HepG2 (cell line): ENCODE data around the gene EFNA2. TPM values are rescaled to one million over a fixed set of nuclear protein-coding genes. Genes with fewer than 3 reads are reported as not detected.

Experiments
- MAZ ChIP-seq, 2 experiments: sonication (generic) in 1 of 2; formaldehyde crosslinking in 1 of 2; IDR thresholded peaks; 2 replicates each; pipeline versions ENCODE4 v1.5.0 to v1.6.1; 2012 to 2020; ENCODE audit warnings: low read depth in 2 of 2, mild to moderate bottlenecking in 2 of 2, borderline replicate concordance in 1 of 2, improper control_type of control experiment in 1 of 2, low read length in 1 of 2, missing genetic modification reagents in 1 of 2, moderate library complexity in 1 of 2
- POLR2AphosphoS5 ChIP-seq: IDR thresholded peaks from 2 replicates; pipeline ENCODE4 v1.6.1; 2012; ENCODE audit warnings: low read depth, low read length
- SP140L ChIP-seq: sonication (generic); formaldehyde crosslinking; IDR thresholded peaks from 2 replicates; pipeline ENCODE4 v1.4.0; 2020; ENCODE audit warnings: missing genetic modification reagents, borderline replicate concordance
- SRY ChIP-seq: sonication (generic); formaldehyde crosslinking; IDR thresholded peaks from 2 replicates; pipeline ENCODE4 v1.8.0; 2022; ENCODE audit warnings: mild to moderate bottlenecking, missing genetic modification reagents
- TARDBP ChIP-seq: sonication (generic); formaldehyde crosslinking; IDR thresholded peaks from 2 replicates; pipeline ENCODE4 v1.8.0; 2022; ENCODE audit warnings: mild to moderate bottlenecking, missing genetic modification reagents
- ZC3H4 ChIP-seq: sonication (generic); formaldehyde crosslinking; IDR thresholded peaks from 2 replicates; pipeline ENCODE4 v1.4.0; 2020; ENCODE audit warnings: missing genetic modification reagents, borderline replicate concordance
- polyA plus RNA-seq, 8 experiments: library from polyadenylated mRNA; depleted of rRNA in 3 of 8; stranded (reverse) in 7 of 8; unstranded in 1 of 8; fragments of >200 nt; fragmentation: Illumina TruSeq in 4 of 8; extraction: Trizol in 4 of 8; gene quantifications; 2 replicates each; pipeline versions ENCODE4 v1.2.1 to v1.2.3, GENCODE V29; 2011 to 2016; ENCODE audit warnings: low read depth in 4 of 8, missing spikeins in 1 of 8, mixed read lengths in 1 of 8; ENCODE audit not compliant: insufficient read depth in 1 of 8
- total RNA-seq, 5 experiments: library from RNA; depleted of rRNA; stranded (reverse); fragments of >200 nt; fragmentation: Illumina TruSeq; extraction: Trizol; gene quantifications; 2 replicates each; pipeline ENCODE4 v1.2.3, GENCODE V29; 2016; ENCODE audit warnings: low read depth in 1 of 5
- TF ChIP-seq, protein P1 (sequence below), 2 experiments: fragments of 450-650 bp in 1 of 2; sonication (generic) in 1 of 2; formaldehyde crosslinking in 1 of 2; IDR thresholded peaks; 2 replicates each; pipeline versions ENCODE4 v1.6.1 to v1.8.0; 2016 to 2022; ENCODE audit warnings: antibody characterized with exemption in 1 of 2, mild to moderate bottlenecking in 1 of 2, missing genetic modification reagents in 1 of 2
- TF ChIP-seq, protein P2 (sequence below): sonication (generic); formaldehyde crosslinking; IDR thresholded peaks from 2 replicates; pipeline ENCODE4 v1.9.0; 2022; ENCODE audit warnings: missing genetic modification reagents, mild to moderate bottlenecking, borderline replicate concordance
- TF ChIP-seq, protein P3 (sequence below): sonication (generic); formaldehyde crosslinking; IDR thresholded peaks from 2 replicates; pipeline ENCODE4 v1.8.1; 2022; ENCODE audit warnings: low read depth, mild to moderate bottlenecking, missing genetic modification reagents
- TF ChIP-seq, protein P4 (sequence below): sonication (generic); formaldehyde crosslinking; IDR thresholded peaks from 2 replicates; pipeline ENCODE4 v1.8.1; 2022; ENCODE audit warnings: mild to moderate bottlenecking, missing genetic modification reagents

EFNA2 gene
- total and polyA plus RNA-seq, 2 of the 13 experiments (the other 11 are each of a cell fraction or from before 2014, with no cell fraction given), result 6.0 to 9.9 TPM

DNA sequence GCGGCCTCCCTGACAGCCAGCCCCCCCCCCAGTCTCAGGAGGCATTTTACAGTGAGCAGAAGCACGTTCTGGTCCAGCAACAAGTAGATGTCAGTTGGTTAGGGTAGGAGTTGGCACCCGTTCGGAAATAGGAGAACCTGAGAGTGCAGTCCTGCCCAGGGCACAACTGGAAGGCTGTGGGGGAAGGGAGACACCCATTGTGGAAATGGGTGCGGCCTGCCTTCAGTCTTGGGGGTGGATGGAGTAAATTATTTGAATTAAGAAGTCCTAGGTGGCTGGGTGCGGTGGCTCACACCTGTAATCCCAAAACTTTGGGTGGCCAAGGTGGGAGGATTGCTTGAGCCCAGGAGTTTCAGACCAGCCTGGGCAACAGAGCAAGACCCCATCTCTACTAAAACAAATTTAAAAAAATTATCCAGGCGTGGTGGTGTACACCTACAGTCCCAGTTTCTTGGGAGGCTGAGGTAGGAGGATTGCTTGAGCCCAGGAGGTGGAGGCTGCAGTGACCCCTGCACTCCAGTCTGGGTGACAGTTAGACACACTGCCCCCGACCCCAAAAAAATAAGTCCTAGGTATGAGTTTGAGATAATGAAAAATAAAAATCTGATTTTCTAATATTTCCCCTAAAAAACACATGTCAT, 15.3 kb upstream of the EFNA2 start (continued):
- TF ChIP-seq, protein P1, sequence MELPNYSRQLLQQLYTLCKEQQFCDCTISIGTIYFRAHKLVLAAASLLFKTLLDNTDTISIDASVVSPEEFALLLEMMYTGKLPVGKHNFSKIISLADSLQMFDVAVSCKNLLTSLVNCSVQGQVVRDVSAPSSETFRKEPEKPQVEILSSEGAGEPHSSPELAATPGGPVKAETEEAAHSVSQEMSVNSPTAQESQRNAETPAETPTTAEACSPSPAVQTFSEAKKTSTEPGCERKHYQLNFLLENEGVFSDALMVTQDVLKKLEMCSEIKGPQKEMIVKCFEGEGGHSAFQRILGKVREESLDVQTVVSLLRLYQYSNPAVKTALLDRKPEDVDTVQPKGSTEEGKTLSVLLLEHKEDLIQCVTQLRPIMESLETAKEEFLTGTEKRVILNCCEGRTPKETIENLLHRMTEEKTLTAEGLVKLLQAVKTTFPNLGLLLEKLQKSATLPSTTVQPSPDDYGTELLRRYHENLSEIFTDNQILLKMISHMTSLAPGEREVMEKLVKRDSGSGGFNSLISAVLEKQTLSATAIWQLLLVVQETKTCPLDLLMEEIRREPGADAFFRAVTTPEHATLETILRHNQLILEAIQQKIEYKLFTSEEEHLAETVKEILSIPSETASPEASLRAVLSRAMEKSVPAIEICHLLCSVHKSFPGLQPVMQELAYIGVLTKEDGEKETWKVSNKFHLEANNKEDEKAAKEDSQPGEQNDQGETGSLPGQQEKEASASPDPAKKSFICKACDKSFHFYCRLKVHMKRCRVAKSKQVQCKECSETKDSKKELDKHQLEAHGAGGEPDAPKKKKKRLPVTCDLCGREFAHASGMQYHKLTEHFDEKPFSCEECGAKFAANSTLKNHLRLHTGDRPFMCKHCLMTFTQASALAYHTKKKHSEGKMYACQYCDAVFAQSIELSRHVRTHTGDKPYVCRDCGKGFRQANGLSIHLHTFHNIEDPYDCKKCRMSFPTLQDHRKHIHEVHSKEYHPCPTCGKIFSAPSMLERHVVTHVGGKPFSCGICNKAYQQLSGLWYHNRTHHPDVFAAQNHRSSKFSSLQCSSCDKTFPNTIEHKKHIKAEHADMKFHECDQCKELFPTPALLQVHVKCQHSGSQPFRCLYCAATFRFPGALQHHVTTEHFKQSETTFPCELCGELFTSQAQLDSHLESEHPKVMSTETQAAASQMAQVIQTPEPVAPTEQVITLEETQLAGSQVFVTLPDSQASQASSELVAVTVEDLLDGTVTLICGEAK (IDR thresholded peaks at IDR 0.05), result no peak
- TF ChIP-seq, protein P1 (CRISPR knock-in tag; IDR thresholded peaks at IDR 0.05), result no peak
- TF ChIP-seq TARDBP, result 0 out of 2 replicates have a peak, but pooled peaks have one; percentile 11
- no peak for TF ChIP-seq SP140L
- TF ChIP-seq, protein P2, sequence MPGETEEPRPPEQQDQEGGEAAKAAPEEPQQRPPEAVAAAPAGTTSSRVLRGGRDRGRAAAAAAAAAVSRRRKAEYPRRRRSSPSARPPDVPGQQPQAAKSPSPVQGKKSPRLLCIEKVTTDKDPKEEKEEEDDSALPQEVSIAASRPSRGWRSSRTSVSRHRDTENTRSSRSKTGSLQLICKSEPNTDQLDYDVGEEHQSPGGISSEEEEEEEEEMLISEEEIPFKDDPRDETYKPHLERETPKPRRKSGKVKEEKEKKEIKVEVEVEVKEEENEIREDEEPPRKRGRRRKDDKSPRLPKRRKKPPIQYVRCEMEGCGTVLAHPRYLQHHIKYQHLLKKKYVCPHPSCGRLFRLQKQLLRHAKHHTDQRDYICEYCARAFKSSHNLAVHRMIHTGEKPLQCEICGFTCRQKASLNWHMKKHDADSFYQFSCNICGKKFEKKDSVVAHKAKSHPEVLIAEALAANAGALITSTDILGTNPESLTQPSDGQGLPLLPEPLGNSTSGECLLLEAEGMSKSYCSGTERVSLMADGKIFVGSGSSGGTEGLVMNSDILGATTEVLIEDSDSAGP (CRISPR knock-in tag), result peak; percentile 56; the same call in 1 of the 2 replicates
- peak; percentile 64; the same call in 1 of the 2 replicates for TF ChIP-seq ZC3H4 (CRISPR knock-in tag)
- TF ChIP-seq, protein P3, sequence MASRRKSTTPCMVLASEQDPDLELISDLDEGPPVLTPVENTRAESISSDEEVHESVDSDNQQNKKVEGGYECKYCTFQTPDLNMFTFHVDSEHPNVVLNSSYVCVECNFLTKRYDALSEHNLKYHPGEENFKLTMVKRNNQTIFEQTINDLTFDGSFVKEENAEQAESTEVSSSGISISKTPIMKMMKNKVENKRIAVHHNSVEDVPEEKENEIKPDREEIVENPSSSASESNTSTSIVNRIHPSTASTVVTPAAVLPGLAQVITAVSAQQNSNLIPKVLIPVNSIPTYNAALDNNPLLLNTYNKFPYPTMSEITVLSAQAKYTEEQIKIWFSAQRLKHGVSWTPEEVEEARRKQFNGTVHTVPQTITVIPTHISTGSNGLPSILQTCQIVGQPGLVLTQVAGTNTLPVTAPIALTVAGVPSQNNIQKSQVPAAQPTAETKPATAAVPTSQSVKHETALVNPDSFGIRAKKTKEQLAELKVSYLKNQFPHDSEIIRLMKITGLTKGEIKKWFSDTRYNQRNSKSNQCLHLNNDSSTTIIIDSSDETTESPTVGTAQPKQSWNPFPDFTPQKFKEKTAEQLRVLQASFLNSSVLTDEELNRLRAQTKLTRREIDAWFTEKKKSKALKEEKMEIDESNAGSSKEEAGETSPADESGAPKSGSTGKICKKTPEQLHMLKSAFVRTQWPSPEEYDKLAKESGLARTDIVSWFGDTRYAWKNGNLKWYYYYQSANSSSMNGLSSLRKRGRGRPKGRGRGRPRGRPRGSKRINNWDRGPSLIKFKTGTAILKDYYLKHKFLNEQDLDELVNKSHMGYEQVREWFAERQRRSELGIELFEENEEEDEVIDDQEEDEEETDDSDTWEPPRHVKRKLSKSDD (CRISPR knock-in tag), result 0 out of 2 replicates have a peak, but pooled peaks have one; percentile 10
- no peak for TF ChIP-seq MAZ (IDR thresholded peaks at IDR 0.05; ENCODE audit: borderline replicate concordance, low read depth, low read length)
- 0 out of 2 replicates have a peak, but pooled peaks have one; percentile 2 for TF ChIP-seq MAZ (CRISPR knock-in tag; IDR thresholded peaks at IDR 0.05; ENCODE audit: low read depth)
- TF ChIP-seq, protein P4, sequence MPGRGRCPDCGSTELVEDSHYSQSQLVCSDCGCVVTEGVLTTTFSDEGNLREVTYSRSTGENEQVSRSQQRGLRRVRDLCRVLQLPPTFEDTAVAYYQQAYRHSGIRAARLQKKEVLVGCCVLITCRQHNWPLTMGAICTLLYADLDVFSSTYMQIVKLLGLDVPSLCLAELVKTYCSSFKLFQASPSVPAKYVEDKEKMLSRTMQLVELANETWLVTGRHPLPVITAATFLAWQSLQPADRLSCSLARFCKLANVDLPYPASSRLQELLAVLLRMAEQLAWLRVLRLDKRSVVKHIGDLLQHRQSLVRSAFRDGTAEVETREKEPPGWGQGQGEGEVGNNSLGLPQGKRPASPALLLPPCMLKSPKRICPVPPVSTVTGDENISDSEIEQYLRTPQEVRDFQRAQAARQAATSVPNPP (CRISPR knock-in tag), result 0 out of 2 replicates have a peak, but pooled peaks have one; percentile 30
- 0 out of 2 replicates have a peak, but pooled peaks have one; percentile 2 for TF ChIP-seq SRY (CRISPR knock-in tag)
- TF ChIP-seq POLR2AphosphoS5, result peak; percentile 34; the same call in 1 of the 2 replicates
